Suprapubic skin (tissue), 4 donors: ENCODE measurements around the gene KLC3.

Experiments used
- EP300 ChIP-seq: sonication (generic); formaldehyde crosslinking; IDR thresholded peaks from one replicate; pipeline ENCODE4 v1.6.1; 2017; ENCODE audit warnings: antibody characterized with exemption
- POLR2AphosphoS5 ChIP-seq, 3 donors: sonication (generic); formaldehyde crosslinking; IDR thresholded peaks; one replicate each; pipeline ENCODE4 v1.6.1; 2017; ENCODE audit warnings: antibody characterized with exemption in 3 of 3

DNA sequence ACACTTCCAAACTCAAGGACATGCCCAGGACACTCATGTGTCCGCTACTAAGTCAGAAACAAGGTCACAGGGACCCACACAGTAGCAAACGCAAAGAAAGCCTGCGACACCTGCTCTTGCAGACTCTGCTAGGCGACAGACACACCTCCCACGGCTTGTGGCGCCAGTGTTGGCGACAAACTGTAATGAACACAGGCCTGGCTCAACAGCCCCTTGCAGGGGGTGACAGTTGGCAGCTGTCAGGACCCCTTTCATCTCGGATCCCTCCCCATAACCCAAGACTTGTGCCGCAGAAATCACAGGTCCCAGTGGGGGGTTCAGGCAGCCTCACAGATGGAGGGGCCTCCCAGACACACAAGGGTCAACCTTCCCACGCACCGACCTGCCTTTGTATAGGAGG lies 18.2 kb upstream of the KLC3 start:
- no peak for TF ChIP-seq POLR2AphosphoS5 (IDR thresholded peaks at IDR 0.05)
- no peak for TF ChIP-seq EP300
